ENCODE data around the gene CTCF. TPM values are rescaled to one million over a fixed set of nuclear protein-coding genes. Genes with fewer than 3 reads are reported as not detected.

The CTCF gene
- total RNA-seq, 4 donors from 2014 or later: 24.2 to 42.9 (median 28.2) TPM

- no peak for DNase-seq (ENCODE audit: low spot score)
- TF ChIP-seq, protein P1, sequence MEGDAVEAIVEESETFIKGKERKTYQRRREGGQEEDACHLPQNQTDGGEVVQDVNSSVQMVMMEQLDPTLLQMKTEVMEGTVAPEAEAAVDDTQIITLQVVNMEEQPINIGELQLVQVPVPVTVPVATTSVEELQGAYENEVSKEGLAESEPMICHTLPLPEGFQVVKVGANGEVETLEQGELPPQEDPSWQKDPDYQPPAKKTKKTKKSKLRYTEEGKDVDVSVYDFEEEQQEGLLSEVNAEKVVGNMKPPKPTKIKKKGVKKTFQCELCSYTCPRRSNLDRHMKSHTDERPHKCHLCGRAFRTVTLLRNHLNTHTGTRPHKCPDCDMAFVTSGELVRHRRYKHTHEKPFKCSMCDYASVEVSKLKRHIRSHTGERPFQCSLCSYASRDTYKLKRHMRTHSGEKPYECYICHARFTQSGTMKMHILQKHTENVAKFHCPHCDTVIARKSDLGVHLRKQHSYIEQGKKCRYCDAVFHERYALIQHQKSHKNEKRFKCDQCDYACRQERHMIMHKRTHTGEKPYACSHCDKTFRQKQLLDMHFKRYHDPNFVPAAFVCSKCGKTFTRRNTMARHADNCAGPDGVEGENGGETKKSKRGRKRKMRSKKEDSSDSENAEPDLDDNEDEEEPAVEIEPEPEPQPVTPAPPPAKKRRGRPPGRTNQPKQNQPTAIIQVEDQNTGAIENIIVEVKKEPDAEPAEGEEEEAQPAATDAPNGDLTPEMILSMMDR (IDR thresholded peaks at IDR 0.05): no peak
- no peak for ATAC-seq (ENCODE audit: low FRiP score)
Measured at GRCh38 chr16:67549240-67549639, 13.1 kb upstream of the CTCF start.

DNA sequence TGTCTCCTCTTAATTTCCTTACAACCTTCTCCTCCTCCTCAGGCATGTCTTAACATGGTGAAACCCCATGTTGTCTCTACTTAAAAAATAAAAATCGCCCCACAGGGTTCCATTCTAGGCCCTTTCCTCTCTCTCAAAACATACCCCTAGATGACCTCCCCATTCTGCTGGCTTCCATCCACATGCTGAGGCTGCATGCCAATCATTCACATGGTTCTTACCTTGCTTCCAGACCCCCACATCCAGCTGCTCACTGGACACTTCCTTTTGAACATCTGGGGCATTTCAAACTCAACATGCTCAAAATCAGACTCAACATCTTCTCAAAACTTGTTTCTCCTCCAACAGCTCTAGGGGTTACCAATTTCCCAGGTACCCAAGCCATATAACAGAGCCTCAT is 12.4 kb upstream of the CTCF start:
- ATAC-seq (ENCODE audit: low FRiP score) (no peak), DNase-seq (ENCODE audit: low spot score) (no peak)
- TF ChIP-seq, protein P1 (IDR thresholded peaks at IDR 0.05): no peak

DNA sequence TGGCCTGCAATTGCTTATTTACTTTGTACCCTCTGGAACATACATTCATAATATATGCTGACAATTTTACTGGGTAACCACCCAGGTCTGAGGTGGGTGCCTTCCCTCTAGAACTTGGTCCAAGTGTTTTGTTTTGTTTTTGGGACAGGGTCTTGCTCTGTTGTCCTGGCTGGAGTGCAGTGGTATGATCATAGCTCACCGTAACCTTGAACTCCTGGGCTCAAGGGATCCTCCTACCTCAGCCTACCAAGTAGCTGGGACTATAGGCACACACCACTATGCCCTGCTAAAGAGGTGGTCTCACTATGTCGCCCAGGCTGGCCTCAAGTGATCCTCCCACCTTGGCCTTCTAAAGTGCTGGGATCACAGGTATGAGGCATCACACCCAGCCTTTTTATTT is 11.2 kb upstream of the CTCF start:
- TF ChIP-seq, protein P1 (IDR thresholded peaks at IDR 0.05): no peak
- DNase-seq (ENCODE audit: low spot score) (no peak), ATAC-seq (ENCODE audit: low FRiP score) (no peak)

GRCh38 chr16:67551972-67552371 is 10.4 kb upstream of the CTCF start:
- ATAC-seq (ENCODE audit: low FRiP score): no peak
- no peak for DNase-seq (ENCODE audit: low spot score)
- TF ChIP-seq, protein P1 (IDR thresholded peaks at IDR 0.05): no peak

GRCh38 chr16:67552476-67552875 is 9.8 kb upstream of the CTCF start:
- DNase-seq (ENCODE audit: low spot score) (no peak), ATAC-seq (ENCODE audit: low FRiP score) (no peak)
- TF ChIP-seq, protein P1 (IDR thresholded peaks at IDR 0.05): no peak

GRCh38 chr16:67555795-67556212 is 6.5 kb upstream of the CTCF start:
- no peak for ATAC-seq (ENCODE audit: low FRiP score)
- TF ChIP-seq, protein P1 (IDR thresholded peaks at IDR 0.05): no peak

GRCh38 chr16:67558859-67559258 is 3.5 kb upstream of the CTCF start:
- DNase-seq (ENCODE audit: low spot score) (no peak), ATAC-seq (ENCODE audit: low FRiP score) (no peak)
- TF ChIP-seq, protein P1 (IDR thresholded peaks at IDR 0.05): no peak

More at GRCh38 chr16:67555795-67556212, 6.5 kb upstream of the CTCF start:
- no peak for DNase-seq (ENCODE audit: low spot score)
